ENCODE measurements around the gene PLPPR1. TPM values are rescaled to one million over a fixed set of nuclear protein-coding genes. Genes with fewer than 3 reads are reported as not detected.
A peak's percentile ranks its signal among the peaks of the same experiment; 100 is the strongest.

Gene PLPPR1
- total RNA-seq, 1 donor from 2014 or later, result 5.0 TPM

- TF ChIP-seq, protein P1, sequence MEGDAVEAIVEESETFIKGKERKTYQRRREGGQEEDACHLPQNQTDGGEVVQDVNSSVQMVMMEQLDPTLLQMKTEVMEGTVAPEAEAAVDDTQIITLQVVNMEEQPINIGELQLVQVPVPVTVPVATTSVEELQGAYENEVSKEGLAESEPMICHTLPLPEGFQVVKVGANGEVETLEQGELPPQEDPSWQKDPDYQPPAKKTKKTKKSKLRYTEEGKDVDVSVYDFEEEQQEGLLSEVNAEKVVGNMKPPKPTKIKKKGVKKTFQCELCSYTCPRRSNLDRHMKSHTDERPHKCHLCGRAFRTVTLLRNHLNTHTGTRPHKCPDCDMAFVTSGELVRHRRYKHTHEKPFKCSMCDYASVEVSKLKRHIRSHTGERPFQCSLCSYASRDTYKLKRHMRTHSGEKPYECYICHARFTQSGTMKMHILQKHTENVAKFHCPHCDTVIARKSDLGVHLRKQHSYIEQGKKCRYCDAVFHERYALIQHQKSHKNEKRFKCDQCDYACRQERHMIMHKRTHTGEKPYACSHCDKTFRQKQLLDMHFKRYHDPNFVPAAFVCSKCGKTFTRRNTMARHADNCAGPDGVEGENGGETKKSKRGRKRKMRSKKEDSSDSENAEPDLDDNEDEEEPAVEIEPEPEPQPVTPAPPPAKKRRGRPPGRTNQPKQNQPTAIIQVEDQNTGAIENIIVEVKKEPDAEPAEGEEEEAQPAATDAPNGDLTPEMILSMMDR (IDR thresholded peaks at IDR 0.05), result no peak
- Histone ChIP-seq H3K27me3 (no peaks in the 10 kb centered on the region), H3K9me3 (no peaks in the 10 kb centered on the region), H3K4me1 (no peaks in the 10 kb centered on the region), H3K4me3 (no peak overlapping the region), H3K36me3 (no peaks in the 10 kb centered on the region), H3K27ac (no peak overlapping the region)
- ATAC-seq, result no peak
- DNase-seq, result no peak
- intact Hi-C loops (cut with DNase I), result no loop called here
Observed at GRCh38 chr9:101050650-101051049, 22.1 kb downstream of the PLPPR1 start.

GRCh38 chr9:101054657-101055056 lies 26.1 kb downstream of the PLPPR1 start:
- no peaks in the 10 kb centered on the region for H3K4me1 ChIP-seq
- H3K27me3 ChIP-seq, result no peaks in the 10 kb centered on the region
- TF ChIP-seq, protein P1 (IDR thresholded peaks at IDR 0.05), result no peak
- H3K4me3 ChIP-seq, result no peak overlapping the region
- no peaks in the 10 kb centered on the region for H3K9me3 ChIP-seq
- ATAC-seq (no peak), DNase-seq (no peak)
- no peak overlapping the region for H3K27ac ChIP-seq
- H3K36me3 ChIP-seq, result no peaks in the 10 kb centered on the region
- intact Hi-C loops (cut with DNase I), result no loop called here

DNA sequence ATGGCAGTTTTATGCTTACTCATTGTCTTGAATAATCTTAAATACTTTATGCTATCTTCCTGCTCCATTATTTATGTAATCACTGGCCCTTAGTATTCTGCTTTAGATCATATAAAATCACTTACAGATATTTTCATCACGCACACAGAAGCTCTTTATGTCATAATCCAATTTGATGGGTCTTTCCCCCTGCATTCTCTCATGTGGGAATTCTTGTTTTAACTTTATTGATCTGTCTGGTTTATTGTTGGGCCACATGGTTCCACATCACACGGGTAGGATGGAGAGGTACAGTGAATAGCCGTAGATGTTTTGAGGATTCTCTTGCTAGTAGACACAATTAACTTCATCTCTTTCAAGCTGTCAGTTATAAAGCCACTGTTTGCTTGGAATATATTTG lies 27.0 kb downstream of the PLPPR1 start:
- H3K4me3 ChIP-seq, result no peak overlapping the region
- H3K4me1 ChIP-seq, result no peaks in the 10 kb centered on the region
- TF ChIP-seq, protein P1 (IDR thresholded peaks at IDR 0.05), result no peak
- ATAC-seq (no peak), DNase-seq (no peak)
- no peaks in the 10 kb centered on the region for H3K36me3 ChIP-seq
- H3K27ac ChIP-seq, result no peak overlapping the region
- H3K9me3 ChIP-seq, result no peaks in the 10 kb centered on the region
- no peaks in the 10 kb centered on the region for H3K27me3 ChIP-seq
- intact Hi-C loops (cut with DNase I), result no loop called here

GRCh38 chr9:101062686-101063085 lies 34.2 kb downstream of the PLPPR1 start:
- no peaks in the 10 kb centered on the region for H3K9me3 ChIP-seq
- H3K36me3 ChIP-seq, result no peaks in the 10 kb centered on the region
- ATAC-seq (no peak), DNase-seq (no peak)
- H3K27me3 ChIP-seq, result no peaks in the 10 kb centered on the region
- intact Hi-C loops (cut with DNase I), result no loop called here
- no peak overlapping the region for H3K27ac ChIP-seq
- TF ChIP-seq, protein P1 (IDR thresholded peaks at IDR 0.05), result no peak
- H3K4me1 ChIP-seq, result no peaks in the 10 kb centered on the region
- H3K4me3 ChIP-seq, result no peak overlapping the region

DNA sequence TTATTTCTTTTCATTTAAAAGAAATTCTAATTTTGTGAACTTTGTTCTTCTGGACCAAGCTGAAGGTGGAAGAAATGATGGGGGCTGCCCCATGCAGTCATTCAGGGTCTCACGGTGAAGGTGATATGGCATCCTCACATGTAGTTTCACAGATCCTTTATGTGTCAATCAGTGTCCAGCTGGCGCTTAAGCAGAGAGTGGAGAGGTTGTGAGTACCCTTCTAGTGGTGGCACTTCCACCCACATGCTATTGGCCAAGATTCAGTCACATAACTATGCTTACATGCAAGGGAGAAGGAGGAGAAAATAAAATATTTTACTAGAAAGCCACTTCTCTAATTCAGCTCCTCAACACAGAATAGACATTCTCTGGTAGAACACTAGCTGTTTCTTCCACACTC lies 34.7 kb downstream of the PLPPR1 start:
- intact Hi-C loops (cut with DNase I), result no loop called here
- H3K4me3 ChIP-seq, result no peak overlapping the region
- H3K27ac ChIP-seq, result no peak overlapping the region
- H3K4me1 ChIP-seq, result no peaks in the 10 kb centered on the region
- H3K9me3 ChIP-seq, result no peaks in the 10 kb centered on the region
- no peaks in the 10 kb centered on the region for H3K36me3 ChIP-seq
- H3K27me3 ChIP-seq, result no peaks in the 10 kb centered on the region
- peak; percentile 63 for ATAC-seq
- DNase-seq, result no peak
- TF ChIP-seq, protein P1 (IDR thresholded peaks at IDR 0.05), result no peak

- Histone ChIP-seq H3K4me3 (no peak overlapping the region), H3K36me3 (no peaks in the 10 kb centered on the region), H3K9me3 (no peaks in the 10 kb centered on the region), H3K27ac (no peak overlapping the region), H3K27me3 (no peaks in the 10 kb centered on the region), H3K4me1 (no peaks in the 10 kb centered on the region)
- ATAC-seq (no peak), DNase-seq (no peak)
- intact Hi-C loops (cut with DNase I), result no loop called here
- TF ChIP-seq, protein P1 (IDR thresholded peaks at IDR 0.05), result no peak
Observed at GRCh38 chr9:101064206-101064605, 35.7 kb downstream of the PLPPR1 start.

Measured in upper lobe of right lung (tissue), 1 donor.